NCI-H345 treated with DMSO at 0.1 percent for 48 hours (cell line): ENCODE results near the gene TUBA4B.
A peak's percentile ranks its signal among the peaks of the same experiment; 100 is the strongest.
"Not testable (repeated sequence)": the region's sequence is repeated elsewhere in the genome, so short reads cannot be mapped to it uniquely, and the experiment has no call there.

Source experiments
- DNase-seq: peaks from one replicate; lab custom pipeline; 2025; ENCODE audit not compliant: unreplicated experiment; lab: John Stamatoyannopoulos, UW

Gene TUBA4B

DNA sequence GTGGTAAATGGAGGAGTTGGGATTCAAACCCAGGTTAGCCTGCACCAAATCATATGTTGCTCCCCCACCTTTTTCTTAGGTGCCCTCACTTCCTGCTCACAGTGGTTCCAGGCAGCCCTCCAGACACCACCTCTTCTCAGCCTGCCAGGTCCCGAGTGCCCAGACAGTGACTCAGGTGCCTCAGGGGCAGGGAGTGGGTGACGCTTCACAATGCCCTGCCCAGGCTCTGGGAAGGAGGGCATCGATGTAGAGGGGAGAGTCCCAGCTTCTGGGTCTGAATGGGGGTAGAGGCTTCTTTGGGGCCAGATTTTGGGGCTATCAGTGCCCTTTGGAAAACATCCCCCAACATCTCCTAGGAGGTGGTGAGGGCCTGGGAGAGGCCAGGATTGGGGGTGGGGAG, 20.9 kb downstream of the TUBA4B start:
- DNase-seq: no peak

DNA sequence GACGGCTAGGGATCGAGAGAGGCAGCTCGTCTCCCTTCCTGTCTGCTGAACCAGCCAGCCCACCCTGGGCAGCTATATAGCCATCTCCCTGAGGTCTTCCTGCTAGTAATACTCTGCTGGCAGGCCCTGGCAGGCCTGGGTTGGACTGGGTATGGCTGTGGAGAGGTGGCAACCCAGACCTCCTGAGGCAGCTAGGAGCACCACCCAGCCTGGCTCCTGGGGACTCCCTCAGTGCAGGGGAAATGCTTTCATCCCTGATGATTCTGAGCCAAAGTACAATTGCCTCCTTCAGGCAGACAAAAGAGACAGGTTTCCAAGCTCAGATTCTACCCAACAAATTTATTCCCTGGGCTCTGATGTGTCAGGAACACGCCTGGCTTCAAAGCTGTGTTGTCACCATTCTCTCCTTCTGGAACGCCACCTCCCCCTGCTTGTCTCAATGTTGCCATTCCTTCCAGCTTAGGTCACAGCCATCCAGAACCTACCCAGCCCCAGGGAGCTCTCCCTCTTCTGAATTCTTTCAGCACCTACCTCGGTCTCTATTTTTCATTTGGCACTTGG, 21.4 kb downstream of the TUBA4B start:
- DNase-seq: no peak

DNA sequence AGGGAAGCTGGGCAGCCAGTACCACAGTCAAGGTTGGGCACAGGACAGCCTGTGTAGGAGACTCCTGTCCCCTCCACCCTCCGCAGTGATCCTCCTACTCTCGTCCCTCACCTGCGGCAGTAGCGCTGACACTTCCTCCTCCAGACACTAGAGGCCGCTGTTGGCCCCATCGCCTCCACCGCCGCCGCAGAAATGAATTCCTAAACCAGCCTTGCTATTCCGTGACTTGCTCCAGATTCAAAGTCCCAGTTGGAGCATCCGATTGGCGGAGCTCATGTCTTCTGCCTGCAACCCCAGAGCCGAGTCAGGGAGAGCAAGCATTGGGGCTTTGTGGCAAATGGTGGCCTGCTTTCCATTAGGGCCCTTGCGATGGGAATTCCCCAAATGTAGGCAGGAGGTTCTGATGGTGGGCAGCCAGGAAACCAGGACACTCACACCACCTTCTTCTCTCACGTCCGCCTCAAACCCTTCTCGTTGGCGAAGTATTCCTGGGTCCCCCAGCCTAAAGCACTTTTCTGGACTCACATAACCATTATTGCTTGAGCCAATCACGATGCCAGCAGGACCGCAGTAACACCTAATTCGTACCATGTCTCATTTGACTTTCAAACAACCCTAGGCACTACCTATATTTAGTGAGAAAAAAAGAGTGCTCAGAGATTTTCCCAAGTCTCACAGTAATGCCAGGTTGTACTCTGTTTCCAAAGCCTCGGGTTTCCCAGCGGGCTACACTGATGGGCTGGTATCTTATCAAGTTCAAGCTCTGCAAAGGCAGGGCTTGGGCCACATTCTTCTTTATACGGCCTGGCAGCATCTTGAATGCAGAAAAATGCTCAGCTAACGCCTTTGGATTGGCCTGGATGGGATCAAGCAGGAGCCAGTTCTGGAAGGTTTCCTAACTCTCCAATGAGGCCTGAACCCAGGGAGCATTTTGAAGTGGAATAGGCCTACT, 24.9 kb downstream of the TUBA4B start:
- peak; percentile 73 for DNase-seq

DNA sequence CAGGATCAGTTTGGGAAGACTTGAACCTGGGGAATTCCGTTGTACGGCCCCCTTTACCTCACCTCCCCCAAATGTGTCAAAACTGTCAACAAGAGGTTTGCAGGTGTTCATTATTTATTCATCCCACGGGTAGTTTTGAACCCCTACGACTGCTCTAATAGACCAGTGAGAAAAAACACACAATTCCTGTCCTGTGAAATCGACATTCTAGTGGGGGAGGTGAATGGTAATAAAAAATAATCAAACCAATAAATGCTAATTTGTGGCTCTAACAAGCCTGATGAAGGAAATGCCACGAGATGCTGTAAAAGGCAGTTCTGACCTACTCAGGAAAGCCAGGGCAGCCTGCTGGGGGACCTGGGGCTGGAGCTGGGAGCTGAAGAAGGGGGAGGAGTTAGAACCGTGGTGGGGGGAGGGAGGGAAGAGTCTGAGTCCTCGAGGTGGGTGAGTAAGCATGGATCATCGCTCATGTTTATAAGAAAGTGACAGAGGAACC, 25.7 kb downstream of the TUBA4B start:
- no peak for DNase-seq

DNA sequence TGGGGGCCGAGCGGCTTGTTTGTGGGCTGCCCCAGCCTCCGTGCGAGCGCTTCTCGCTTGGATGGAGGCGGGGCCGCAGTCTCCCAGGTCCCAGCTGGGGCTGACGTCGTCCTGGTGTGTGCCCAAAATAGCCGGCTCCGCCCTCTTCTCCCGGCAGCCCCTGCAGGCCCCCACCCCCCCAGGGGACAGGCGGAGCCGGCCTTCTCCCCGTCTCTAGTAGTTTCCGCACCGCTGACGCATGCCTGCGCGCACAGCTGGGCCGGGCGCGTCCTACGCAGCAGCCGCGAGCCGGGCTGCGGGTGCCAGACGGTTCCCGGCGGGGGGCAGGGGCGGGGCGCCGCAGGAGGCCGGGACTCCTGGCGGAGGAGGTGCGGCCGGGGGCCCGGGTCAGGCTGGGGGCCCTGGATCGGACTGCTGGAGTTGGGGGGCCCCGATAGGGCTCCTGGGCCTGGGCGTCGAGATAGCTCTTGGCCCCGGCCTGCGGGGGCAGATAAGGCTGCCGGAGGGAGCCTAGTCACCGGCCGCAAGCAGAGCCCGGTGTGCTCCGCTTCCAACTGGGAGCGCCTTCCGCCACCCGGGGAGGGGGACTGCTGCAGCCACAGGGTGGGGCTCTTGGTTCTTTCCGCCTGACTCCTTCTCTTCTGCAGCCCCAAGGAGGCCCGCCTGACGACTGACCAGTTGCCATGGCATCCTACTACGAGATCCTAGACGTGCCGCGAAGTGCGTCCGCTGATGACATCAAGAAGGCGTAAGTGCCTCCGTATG, 26.3 kb downstream of the TUBA4B start, which contains the start of gene DNAJB2:
Gene DNAJB2, plus strand, starts transcription at position 216 of the 765 bp plus-strand sequence. Its CDS starts 468 bp downstream, at position 684.
- DNase-seq: peak; percentile 93

DNA sequence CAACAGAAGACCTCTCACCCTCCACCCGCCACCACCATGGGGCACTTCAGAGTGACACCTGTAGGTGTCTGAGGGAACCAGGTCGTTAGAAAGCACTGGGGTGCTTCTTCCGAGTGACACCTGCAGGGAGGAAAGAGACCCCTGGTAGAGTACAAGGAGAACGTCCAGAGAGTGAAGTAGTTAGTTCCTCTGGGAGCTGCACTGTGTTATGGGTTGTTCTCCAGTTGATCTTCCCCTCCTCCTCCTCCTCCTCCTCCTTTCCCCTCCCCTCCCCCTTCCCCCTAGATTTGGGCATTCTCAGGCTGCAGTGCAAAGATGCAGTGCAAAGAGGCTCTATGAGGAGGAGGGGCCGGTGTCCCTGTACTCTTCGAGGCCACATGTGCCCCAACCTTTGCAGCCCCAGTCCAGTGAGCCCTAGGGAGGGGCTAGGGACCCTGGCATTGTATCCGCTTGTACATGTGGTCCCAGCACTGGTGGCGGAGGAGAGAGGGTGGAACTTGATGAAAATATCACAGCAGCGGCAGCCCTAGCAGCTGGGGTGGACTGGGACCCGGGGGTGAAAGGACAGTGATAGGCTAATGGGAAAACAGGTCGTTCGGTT, 27.0 kb downstream of the TUBA4B start:
- DNase-seq: no peak

DNA sequence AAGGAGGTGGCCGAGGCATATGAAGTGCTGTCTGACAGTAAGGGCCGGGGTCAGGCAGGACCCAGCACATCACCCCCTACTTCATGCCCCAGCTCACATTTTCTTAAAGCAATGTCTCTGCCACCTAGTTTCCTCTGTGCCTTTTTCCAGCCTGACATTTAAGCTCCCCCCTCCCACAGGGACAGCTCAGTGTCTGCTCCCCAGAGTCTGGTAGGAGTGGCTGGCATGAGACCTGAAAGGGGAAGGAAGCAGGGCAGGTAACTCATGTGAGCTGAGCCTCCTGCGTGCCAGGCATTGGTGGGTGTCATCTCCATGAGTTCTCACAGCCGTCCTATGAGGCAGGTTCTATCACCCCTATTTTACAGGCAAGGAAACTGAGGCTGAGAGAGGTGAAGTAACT, 27.6 kb downstream of the TUBA4B start:
- no peak for DNase-seq

DNA sequence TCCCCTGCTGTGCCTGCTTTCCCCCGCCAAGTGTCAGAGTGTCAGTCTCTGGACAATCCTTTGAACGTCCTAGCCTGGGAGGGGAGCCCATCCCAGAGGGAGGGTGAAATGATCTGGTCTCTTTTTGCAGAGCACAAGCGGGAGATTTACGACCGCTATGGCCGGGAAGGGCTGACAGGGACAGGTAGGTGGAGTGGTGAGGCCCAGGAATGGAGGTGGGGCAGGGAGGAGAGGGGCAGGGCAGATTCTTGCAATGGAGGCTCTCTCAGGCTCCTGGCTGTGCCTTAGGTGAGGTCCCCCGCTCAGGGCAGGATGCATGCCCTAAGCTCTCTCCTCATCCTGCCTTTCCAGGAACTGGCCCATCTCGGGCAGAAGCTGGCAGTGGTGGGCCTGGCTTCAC, 28.5 kb downstream of the TUBA4B start:
- DNase-seq: no peak

DNA sequence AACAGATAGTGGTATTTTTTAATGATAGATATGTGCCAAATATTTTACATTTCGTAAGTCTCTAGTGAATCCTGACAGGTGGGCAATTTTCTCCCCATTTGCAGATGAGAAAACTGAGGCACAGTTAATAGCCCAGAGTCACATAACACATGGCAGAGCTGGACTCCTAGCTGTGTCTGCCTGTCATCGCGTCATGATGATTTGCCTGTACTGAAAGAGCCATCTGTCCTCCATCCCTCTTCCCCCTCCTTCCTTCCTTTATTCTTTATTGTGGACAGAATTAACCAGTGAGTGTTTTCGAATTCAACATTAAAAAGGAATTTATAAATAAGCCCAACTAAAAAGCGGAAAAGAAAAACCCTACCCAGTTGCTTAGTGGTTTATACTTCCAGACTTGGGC, 29.3 kb downstream of the TUBA4B start:
- DNase-seq: no peak

DNA sequence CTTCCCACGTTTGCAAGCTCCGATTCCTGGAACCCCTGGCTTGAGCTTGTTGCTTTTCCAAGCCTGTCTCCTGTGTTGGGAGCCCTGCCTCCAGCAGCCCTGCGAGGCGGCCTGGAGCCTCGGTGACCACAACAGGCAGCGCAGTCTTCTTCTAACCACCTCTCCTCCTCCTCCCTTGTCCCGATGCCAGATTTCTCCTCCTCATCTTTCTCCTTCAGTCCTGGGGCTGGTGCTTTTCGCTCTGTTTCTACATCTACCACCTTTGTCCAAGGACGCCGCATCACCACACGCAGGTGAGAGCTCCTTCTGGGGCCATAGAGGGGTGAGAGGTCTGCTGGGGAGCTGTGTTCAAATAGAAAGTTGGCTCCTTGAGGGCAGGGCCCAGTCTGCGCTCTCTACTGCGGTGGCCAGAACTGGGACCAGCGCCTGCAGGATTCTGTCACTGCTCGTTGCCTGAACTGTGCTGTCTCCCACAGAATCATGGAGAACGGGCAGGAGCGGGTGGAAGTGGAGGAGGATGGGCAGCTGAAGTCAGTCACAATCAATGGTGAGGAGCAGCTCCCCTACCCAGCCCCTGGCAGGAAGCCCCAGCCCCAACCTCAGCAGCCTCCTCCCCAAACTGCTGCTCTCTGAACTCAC, 30.0 kb downstream of the TUBA4B start:
- no peak for DNase-seq

DNA sequence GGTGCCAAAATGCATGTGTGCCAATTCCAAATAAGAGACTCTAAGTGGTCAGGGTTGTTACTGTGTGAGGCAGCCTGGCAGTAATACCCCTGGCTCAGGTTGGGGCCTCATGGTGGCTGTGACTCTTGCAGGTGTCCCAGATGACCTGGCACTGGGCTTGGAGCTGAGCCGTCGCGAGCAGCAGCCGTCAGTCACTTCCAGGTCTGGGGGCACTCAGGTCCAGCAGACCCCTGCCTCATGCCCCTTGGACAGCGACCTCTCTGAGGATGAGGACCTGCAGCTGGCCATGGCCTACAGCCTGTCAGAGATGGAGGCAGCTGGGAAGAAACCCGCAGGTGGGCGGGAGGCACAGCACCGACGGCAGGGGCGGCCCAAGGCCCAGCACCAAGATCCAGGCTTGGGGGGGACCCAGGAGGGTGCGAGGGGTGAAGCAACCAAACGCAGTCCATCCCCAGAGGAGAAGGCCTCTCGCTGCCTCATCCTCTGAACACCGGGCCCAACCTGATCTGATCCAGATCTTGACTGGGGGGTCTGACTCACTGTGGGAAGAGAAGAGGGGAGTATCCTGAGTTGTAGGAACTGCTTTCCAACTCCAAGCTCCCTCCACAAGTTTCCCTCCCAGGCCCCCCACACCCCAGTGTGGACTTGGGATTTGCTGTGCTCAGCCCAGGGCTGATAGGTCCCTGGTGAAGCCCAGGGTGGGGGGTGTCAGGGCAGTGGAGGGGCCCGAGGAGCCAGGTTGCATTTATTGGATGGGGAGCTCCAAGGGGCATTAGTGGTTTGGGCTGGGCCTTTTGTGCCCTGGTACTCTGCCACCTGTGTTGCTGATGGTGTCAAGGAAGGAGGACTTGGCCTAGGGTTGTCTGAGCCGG, 31.7 kb downstream of the TUBA4B start:
- DNase-seq: no peak

DNA sequence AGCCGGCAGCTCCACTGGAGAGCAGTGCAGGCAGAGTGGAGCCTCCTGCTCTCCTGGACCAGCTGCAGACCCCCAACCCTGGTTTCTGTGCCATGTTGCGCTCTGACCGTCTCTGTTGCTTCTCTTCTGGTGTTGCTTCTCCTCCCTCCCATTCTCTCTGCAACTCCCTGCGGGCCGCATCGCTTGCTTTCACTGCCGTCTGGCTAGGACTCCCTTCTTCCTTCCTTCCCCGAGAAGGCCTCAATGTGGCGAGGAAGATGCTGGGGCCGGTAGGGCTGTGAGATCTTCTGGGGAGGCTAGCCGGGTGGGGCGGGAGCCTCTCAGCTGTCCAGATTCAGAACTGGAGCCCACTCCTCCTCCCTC, 32.3 kb downstream of the TUBA4B start:
- no peak for DNase-seq

DNA sequence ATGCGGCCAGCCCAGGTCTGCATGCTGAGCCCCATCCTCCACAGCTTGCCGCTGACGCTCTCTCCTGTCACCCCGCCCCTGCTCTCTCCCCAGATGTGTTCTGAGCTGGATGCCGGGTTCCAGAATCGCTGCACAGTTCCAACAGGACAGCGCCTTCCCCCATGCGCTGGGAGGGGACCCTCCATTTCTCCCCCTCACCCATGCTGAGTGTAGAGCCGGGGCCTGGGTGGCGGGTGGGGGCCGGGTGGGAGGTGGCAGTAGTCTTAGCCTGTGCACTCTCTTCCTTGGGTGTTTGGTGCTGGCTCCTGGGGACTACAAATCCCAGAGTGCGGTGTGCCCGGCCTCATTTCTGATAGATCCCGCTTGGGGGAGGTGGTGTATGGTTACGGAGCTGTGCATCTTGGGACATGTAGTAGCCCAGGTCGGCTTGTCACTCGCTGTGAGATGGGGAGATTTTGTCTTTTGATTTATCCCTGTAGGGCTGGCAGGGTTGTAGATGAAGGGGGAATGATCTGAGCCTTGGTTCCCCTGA, 32.9 kb downstream of the TUBA4B start:
- no peak for DNase-seq

DNA sequence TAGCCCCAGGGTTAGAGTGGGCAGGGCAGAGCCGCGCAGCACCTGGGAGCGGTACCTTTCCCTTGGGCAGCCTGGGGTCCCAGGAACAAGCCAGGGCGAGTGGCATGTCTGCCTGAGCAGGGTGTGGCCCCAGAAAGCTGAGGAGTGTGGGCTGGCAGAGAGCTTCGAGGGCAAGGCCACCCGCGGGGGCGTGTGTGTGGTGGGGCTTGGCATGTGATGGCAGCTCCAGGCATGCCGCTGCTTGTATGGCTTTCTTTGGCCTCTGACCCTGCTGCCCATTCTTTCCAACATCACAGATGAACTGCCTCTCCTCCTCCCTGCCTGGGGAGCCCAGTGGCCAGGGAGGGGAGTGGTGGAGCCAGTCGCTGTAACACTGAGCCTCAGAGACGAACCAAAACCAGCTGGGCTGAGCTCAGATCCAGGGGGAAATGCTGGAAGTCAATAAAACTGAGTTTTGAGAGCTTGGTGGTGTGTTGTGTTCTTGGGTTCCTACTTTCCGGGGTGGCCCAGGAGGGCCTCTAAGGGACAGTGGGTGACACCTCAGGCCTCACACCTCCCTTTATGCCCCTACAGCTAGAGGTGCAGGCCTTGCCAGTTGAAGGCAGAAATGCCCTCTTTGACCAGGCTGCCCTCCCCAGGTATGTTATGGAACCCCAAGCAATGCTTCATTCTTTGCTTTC, 33.5 kb downstream of the TUBA4B start:
- DNase-seq: no peak

DNA sequence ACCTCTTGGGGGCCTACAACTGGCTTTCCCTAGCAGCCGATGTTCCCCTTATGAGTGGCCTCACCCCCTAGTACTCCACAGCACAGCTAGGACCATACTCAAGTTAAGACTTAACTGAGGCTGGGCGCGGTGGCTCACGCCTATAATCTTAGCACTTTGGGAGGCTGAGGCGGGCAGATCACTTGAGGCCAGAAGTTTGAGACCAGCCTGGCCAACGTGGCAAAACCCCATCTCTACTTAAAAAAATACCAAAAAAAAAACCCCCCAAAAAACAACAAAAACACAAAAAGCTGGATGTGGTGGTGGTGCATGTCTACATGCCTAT, 34.0 kb downstream of the TUBA4B start:
- DNase-seq: not testable (repeated sequence)

DNA sequence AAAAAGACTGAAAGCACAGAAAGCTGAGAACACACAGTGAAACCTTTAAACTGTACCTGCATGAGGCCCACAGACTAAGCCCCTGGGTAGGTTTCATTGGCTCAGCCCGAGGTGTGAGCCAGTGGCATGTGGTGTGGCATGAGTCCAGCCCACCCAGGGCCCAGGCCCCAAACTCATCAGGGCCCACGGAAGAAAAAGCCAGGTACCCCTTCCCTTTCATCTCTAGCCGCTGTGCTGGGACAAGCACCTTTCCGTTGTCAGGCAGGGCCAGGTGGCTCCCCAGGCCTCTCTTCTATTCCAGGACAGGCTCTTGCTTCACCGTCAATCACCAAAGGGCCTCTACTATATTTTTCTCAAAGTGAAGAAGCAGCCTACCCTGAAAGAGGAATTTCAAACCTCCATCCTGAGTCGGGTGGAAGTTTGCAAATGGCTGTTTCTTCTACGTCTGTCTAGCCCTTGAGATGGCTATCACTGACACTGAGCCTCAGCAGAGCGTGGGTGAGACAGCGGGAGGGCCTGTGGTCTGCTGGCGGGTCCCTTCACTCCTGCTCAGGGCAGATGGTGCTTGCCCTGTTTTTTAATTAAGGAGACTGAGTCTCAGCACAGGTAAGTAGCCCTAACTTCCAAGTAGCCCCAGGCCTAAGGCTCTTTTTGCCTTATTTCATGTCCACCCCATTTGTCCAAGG, 34.7 kb downstream of the TUBA4B start:
- DNase-seq: no peak

DNA sequence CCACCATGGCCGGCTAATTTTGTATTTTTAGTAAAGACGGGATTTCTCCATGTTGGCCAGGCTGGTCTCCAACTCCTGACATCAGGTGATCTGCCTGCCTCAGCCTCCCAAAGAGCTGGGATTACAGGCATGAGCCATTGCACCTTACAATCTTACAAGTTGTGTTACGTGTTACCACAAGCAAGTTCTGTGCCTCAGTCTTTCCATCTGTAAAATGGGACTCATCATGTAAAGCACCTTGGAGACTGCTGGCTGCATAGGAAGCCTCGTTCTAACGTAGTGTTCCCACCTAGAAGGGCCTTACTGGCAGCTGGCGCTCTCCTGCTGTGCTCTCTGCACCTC, 36.1 kb downstream of the TUBA4B start:
- no peak for DNase-seq

DNA sequence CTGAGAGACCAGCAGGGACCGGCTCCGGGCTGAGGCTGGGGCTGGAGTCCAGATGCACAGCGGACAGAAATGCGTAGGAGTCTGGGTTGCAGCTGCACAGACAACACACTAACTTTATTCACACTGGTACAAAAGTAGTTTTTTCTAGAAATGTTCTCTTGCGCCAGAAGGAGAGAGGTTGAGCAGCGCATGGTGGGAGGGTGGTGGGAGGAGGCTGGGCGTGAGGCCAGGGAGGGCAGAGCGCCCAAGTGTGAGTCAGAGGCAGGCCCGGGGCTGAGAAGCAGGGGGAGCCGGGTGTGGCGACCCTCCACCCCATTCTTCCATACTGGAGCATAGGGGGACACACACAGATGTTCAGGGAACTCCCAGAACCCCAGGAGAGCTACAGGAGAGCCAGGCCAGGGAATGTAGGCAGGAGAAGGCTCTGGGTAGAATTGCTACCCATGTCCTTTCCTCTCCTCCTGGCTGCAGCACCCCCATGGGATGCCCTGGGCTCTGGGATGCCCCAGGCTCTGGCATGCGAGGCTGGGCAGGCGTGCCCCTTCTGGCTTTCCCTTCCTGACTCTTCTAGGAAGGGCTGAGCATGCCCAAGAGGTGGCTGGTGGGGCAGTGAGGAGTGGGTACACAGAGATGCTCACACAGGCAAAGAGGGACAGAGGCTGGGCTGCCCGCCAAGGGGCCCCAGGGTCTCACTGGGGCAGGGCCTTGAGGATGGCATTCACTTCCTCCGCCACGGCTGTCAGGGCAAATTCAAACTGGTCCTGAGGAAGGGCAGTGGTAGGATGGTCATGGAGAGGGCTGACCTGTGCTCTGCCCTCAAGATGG, 36.7 kb downstream of the TUBA4B start:
- no peak for DNase-seq
